ENCODE measurements around the gene GLRA1. TPM values are rescaled to one million over a fixed set of nuclear protein-coding genes. Genes with fewer than 3 reads are reported as not detected.
"Not testable (repeated sequence)": the region's sequence is repeated elsewhere in the genome, so short reads cannot be mapped to it uniquely, and the experiment has no call there.

Gene GLRA1
- total RNA-seq, 1 donor from 2014 or later, result not detected

- intact Hi-C loops (cut with DNase I), result no loop called here
- Histone ChIP-seq H3K27me3 (no peaks in the 10 kb centered on the region), H3K4me1 (peaks cover 0 to 15% of the 10 kb centered on the region in 2 donors), H3K36me3 (peaks cover 26 to 31% of the 10 kb centered on the region in 2 donors), H3K4me3 (no peak overlapping the region), H3K9me3 (no peaks in the 10 kb centered on the region), H3K27ac (no peak overlapping the region)
- DNase-seq (ENCODE audit: low spot score in 2 of 2), result no peak
- TF ChIP-seq CTCF (IDR thresholded peaks at IDR 0.05), result no peak
Observed at GRCh38 chr5:151786468-151786867, 138.2 kb downstream of the GLRA1 start.

- no peaks in the 10 kb centered on the region for H3K27me3 ChIP-seq
- intact Hi-C loops (cut with DNase I), result no loop called here
- no peak for DNase-seq (ENCODE audit: low spot score in 2 of 2)
- peaks cover 0 to 17% of the 10 kb centered on the region in 2 donors for H3K4me1 ChIP-seq
- no peak for TF ChIP-seq CTCF (IDR thresholded peaks at IDR 0.05)
- H3K36me3 ChIP-seq, result peaks cover 12 to 16% of the 10 kb centered on the region in 2 donors
- H3K9me3 ChIP-seq, result no peaks in the 10 kb centered on the region
- no peak overlapping the region for H3K27ac ChIP-seq
- H3K4me3 ChIP-seq, result no peak overlapping the region
Observed at GRCh38 chr5:151784141-151784540, 140.5 kb downstream of the GLRA1 start.

GRCh38 chr5:151783664-151784063, 141.0 kb downstream of the GLRA1 start:
- peaks cover 0 to 22% of the 10 kb centered on the region in 2 donors for H3K4me1 ChIP-seq
- intact Hi-C loops (cut with DNase I); H3K4me3 ChIP-seq; DNase-seq (ENCODE audit: low spot score in 2 of 2); H3K27ac ChIP-seq; H3K27me3 ChIP-seq; H3K9me3 ChIP-seq: not testable (repeated sequence)
- peaks cover 7 to 11% of the 10 kb centered on the region in 2 donors for H3K36me3 ChIP-seq

GRCh38 chr5:151781201-151781600, 143.4 kb downstream of the GLRA1 start:
- Histone ChIP-seq H3K27me3 (no peaks in the 10 kb centered on the region), H3K4me1 (peaks cover 0 to 38% of the 10 kb centered on the region in 2 donors), H3K36me3 (no peaks in the 10 kb centered on the region), H3K4me3 (no peak overlapping the region), H3K27ac (no peak overlapping the region), H3K9me3 (no peaks in the 10 kb centered on the region)
- DNase-seq (ENCODE audit: low spot score in 2 of 2), result no peak
- intact Hi-C loops (cut with DNase I), result no loop called here
- no peak for TF ChIP-seq CTCF (IDR thresholded peaks at IDR 0.05)

GRCh38 chr5:151780348-151780747, 144.3 kb downstream of the GLRA1 start:
- no peaks in the 10 kb centered on the region for H3K9me3 ChIP-seq
- intact Hi-C loops (cut with DNase I), result no loop called here
- H3K4me3 ChIP-seq, result no peak overlapping the region
- no peak overlapping the region for H3K27ac ChIP-seq
- no peak for TF ChIP-seq CTCF (IDR thresholded peaks at IDR 0.05)
- H3K27me3 ChIP-seq, result no peaks in the 10 kb centered on the region
- no peaks in the 10 kb centered on the region for H3K36me3 ChIP-seq
- H3K4me1 ChIP-seq, result peaks cover 0 to 44% of the 10 kb centered on the region in 2 donors
- DNase-seq (ENCODE audit: low spot score in 2 of 2), result no peak

- no peak overlapping the region for H3K4me3 ChIP-seq
- peaks cover 3 to 51% of the 10 kb centered on the region in 2 donors for H3K4me1 ChIP-seq
- no peaks in the 10 kb centered on the region for H3K9me3 ChIP-seq
- intact Hi-C loops (cut with DNase I), result loop anchor here (10.0 kb wide), 1 partner anchor 495 kb away; no protein-coding TSS in a partner anchor
- H3K27me3 ChIP-seq, result no peaks in the 10 kb centered on the region
- no peak overlapping the region for H3K27ac ChIP-seq
- no peak for TF ChIP-seq CTCF (IDR thresholded peaks at IDR 0.05)
- H3K36me3 ChIP-seq, result no peaks in the 10 kb centered on the region
- no peak for DNase-seq (ENCODE audit: low spot score in 2 of 2)
Observed at GRCh38 chr5:151779531-151780125, 145.0 kb downstream of the GLRA1 start.
